Colonic mucosa (tissue), 4 donors: ENCODE data around the gene PAX3. TPM values are rescaled to one million over a fixed set of nuclear protein-coding genes. Genes with fewer than 3 reads are reported as not detected.

Experiments used
- DNase-seq: peaks from one replicate; pipeline ENCODE4 v3.0.0-alpha.2; 2020
- H3K27ac ChIP-seq: fragments of 200-600 bp; one replicate; pipeline ENCODE4 v1.8.0; 2021
- H3K27me3 ChIP-seq: fragments of 200-600 bp; one replicate; pipeline ENCODE4 v1.8.0; 2021
- H3K36me3 ChIP-seq: fragments of 200-600 bp; one replicate; pipeline ENCODE4 v1.8.0; 2021
- H3K4me1 ChIP-seq: fragments of 200-600 bp; one replicate; pipeline ENCODE4 v1.8.0; 2021; ENCODE audit warnings: mild to moderate bottlenecking
- H3K4me3 ChIP-seq: fragments of 200-600 bp; one replicate; pipeline ENCODE4 v1.8.0; 2021
- H3K9ac ChIP-seq, 2 donors: one replicate each; pipeline ENCODE4 v1.7.0; 2013; ENCODE audit warnings: control low read depth in 2 of 2, low read depth in 2 of 2, low read length in 2 of 2
- H3K9me3 ChIP-seq: fragments of 200-600 bp; one replicate; pipeline ENCODE4 v1.8.0; 2021
- intact Hi-C: fragments of 100-400 bp; cut with DNase I; formaldehyde crosslinking; loops from one replicate; pipeline ENCODE4 v1.14.1; 2022
- total RNA-seq, 2 donors: library from RNA; stranded (reverse); fragmentation: NEBNext Ultra II Directional in 1 of 2; extraction: Animal tissue kit (Norgen Biotek cat#: 25700) in 1 of 2; gene quantifications; one replicate each; pipeline ENCODE4 v1.2.1, GENCODE V29; 2021
- TF ChIP-seq, protein P1 (sequence below): fragments of 200-600 bp; IDR thresholded peaks from one replicate; pipeline ENCODE4 v1.8.0; 2022; ENCODE audit warnings: antibody characterized with exemption, mild to moderate bottlenecking
- donor health status: healthy.
- donor health status: DM: no; HTN: no; CAD: no.
- donor health status: DM: no; HTN: no; CAD: no.

The PAX3 gene
- total RNA-seq, 2 donors from 2014 or later, result 0.16 TPM; not detected in 1

DNA sequence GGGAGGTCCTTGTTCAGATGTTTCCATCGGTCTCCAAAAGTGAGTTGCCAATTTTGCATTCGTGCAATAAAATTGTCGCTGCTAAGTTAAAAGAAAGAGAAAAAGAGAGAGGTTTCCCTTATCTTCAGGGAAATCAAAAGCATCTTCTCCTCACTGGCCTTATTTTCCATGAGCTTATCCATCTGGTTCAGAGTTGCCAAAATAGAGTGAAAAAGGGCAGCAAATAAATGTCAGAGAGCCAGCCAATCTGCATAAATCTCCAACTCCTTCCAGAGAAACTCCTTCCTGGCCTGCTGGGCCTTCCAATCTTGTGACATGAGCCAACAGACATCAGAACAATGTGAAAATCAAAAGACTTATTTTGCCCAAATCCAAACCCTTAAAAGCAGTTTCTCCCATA, 28.4 kb downstream of the PAX3 start:
- Histone ChIP-seq H3K9me3 (no peaks in the 10 kb centered on the region), H3K36me3 (no peaks in the 10 kb centered on the region), H3K27me3 (no peaks in the 10 kb centered on the region), H3K4me3 (no peak overlapping the region), H3K9ac (no peak overlapping the region), H3K27ac (no peak overlapping the region), H3K4me1 (no peaks in the 10 kb centered on the region)
- intact Hi-C loops, result no loop called here
- TF ChIP-seq, protein P1, sequence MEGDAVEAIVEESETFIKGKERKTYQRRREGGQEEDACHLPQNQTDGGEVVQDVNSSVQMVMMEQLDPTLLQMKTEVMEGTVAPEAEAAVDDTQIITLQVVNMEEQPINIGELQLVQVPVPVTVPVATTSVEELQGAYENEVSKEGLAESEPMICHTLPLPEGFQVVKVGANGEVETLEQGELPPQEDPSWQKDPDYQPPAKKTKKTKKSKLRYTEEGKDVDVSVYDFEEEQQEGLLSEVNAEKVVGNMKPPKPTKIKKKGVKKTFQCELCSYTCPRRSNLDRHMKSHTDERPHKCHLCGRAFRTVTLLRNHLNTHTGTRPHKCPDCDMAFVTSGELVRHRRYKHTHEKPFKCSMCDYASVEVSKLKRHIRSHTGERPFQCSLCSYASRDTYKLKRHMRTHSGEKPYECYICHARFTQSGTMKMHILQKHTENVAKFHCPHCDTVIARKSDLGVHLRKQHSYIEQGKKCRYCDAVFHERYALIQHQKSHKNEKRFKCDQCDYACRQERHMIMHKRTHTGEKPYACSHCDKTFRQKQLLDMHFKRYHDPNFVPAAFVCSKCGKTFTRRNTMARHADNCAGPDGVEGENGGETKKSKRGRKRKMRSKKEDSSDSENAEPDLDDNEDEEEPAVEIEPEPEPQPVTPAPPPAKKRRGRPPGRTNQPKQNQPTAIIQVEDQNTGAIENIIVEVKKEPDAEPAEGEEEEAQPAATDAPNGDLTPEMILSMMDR, result no peak
- DNase-seq, result no peak

DNA sequence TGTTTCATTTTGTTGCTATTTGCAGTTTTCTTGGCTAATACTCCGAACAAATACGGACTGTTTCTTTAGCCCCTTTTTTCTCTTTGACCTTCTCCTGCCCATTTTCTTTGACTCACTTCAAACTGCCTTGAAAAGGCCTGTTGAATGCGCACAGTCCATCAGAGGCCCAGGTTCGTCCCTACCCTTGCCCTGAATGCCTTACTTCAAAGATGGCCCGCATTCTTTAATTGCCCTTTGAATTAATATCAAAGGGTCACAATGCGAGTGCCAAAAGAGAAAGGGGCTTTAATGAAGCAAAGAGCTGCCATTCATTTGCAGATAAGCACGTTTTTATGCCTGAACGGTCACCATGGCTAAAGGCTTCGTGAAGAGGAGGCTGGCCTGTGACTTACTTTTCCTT, 29.7 kb downstream of the PAX3 start:
- H3K27ac ChIP-seq, result no peak overlapping the region
- H3K9me3 ChIP-seq, result no peaks in the 10 kb centered on the region
- no peak for DNase-seq
- H3K27me3 ChIP-seq, result no peaks in the 10 kb centered on the region
- TF ChIP-seq, protein P1, result no peak
- no peaks in the 10 kb centered on the region for H3K36me3 ChIP-seq
- no peaks in the 10 kb centered on the region for H3K4me1 ChIP-seq
- H3K9ac ChIP-seq, result no peak overlapping the region
- intact Hi-C loops, result no loop called here
- H3K4me3 ChIP-seq, result no peak overlapping the region

DNA sequence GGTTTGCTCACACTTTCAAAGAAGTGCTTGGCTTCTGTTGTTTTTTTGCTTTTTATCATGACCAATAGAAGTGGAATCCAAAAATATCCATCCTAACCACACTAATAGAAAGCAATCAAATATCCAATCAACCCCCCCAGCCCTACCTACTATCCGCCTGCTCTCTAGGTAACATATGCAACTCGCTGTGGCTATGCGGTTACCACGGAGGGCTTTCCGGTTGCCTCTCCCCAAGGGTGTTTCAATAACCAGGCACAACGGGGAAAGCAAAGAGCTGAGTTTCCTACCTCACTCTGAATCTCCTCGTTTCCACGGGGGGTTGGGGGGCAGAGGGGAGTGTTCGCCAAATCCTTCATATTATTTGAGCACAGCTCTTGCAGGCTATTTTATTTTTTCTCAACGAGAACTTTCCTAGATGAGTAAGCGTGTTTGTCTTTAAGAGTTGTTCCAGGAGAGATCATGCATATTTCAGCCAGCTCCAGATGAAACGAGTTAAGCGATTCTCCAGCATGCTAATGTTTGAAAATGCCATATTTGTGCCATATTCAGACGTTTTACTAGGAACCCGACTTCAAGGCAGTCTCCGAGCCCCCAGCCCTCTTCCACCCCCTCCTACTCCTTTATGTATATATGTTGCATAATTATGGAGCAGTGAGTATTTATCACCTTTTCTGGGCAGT, 30.3 kb downstream of the PAX3 start:
- Histone ChIP-seq H3K36me3 (no peaks in the 10 kb centered on the region), H3K4me3 (no peak overlapping the region), H3K4me1 (no peaks in the 10 kb centered on the region), H3K9me3 (no peaks in the 10 kb centered on the region), H3K27me3 (no peaks in the 10 kb centered on the region), H3K9ac (no peak overlapping the region), H3K27ac (no peak overlapping the region)
- DNase-seq, result no peak
- intact Hi-C loops, result no loop called here
- TF ChIP-seq, protein P1, result no peak

DNA sequence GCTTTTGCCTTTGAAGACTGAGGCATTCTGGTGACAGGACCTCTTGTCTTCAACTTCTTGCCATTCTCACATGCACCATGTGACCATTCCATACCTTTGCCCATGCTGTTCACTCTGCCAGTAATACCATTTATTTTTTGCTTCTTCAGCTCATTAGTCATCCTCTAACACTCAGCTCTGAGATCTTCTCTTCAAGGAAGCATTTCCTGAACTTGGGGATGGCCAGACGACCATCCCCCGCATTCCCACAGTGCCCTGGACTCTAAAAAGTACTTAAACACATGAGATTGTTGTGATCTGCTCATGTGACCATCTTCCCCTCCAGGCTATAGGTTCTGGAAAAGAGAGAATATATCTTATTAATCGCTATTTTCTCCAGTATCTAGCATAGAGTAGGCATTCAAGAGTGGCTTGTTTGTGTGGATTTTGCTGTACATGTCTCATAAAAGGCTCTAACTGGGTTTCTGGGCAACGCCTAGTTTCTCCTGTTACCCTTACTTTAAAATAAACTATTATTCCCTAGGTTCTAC, 33.9 kb downstream of the PAX3 start:
- Histone ChIP-seq H3K4me1 (no peaks in the 10 kb centered on the region), H3K27me3 (no peaks in the 10 kb centered on the region), H3K27ac (no peak overlapping the region), H3K4me3 (no peak overlapping the region), H3K9ac (no peak overlapping the region), H3K36me3 (no peaks in the 10 kb centered on the region), H3K9me3 (no peaks in the 10 kb centered on the region)
- TF ChIP-seq, protein P1, result no peak
- no peak for DNase-seq
- intact Hi-C loops, result no loop called here

DNA sequence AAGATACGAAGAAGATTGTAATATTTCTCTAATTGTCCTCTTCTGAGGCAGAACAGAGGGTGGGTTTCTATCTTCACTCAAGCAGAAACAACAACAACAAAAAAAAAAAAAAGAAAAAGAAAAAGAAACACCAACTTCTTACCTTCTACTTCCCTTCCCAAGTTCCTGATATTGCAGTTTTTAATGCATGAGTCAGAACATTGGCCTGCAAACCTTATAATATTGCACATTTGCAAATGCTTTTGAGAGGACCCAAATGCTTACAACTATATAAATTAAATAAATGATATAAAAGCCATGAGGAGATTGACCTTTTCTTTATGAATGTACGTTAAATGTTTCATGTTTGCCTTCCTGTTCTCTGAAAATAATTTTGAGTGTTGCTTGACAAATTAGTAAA, 37.3 kb downstream of the PAX3 start:
- H3K9me3 ChIP-seq, result no peaks in the 10 kb centered on the region
- no peaks in the 10 kb centered on the region for H3K27me3 ChIP-seq

More for the DNA sequence above, 37.3 kb downstream of the PAX3 start:
- H3K4me1 ChIP-seq, result no peaks in the 10 kb centered on the region
- no peak for DNase-seq
- TF ChIP-seq, protein P1, result no peak
- no peak overlapping the region for H3K27ac ChIP-seq
- no peaks in the 10 kb centered on the region for H3K36me3 ChIP-seq
- H3K9ac ChIP-seq, result no peak overlapping the region
- H3K4me3 ChIP-seq, result no peak overlapping the region
- intact Hi-C loops, result no loop called here
